Kidney epithelial cell (primary cell): Measurements from ENCODE around the gene AMBRA1. TPM values are rescaled to one million over a fixed set of nuclear protein-coding genes. Genes with fewer than 3 reads are reported as not detected.

Experiments
- DNase-seq: peaks from one replicate; pipeline ENCODE4 v3.0.0-alpha.2; 2010; ENCODE audit warnings: low read depth
- H3K27me3 ChIP-seq: 2 replicates; pipeline ENCODE4 v1.6.0; 2011; ENCODE audit warnings: low read length; ENCODE audit not compliant: control insufficient read depth, insufficient read depth
- H3K36me3 ChIP-seq: 2 replicates; pipeline ENCODE4 v1.5.1; 2011; ENCODE audit warnings: low read length; ENCODE audit not compliant: control insufficient read depth, insufficient read depth
- H3K4me3 ChIP-seq: 2 replicates; pipeline ENCODE4 v1.5.1; 2011; ENCODE audit warnings: low read depth, mild to moderate bottlenecking, control low read depth, low read length
- total RNA-seq: library from RNA; depleted of rRNA; stranded (reverse); fragments of >200 nt; gene quantifications from 2 replicates; pipeline ENCODE4 v1.2.3, GENCODE V29; 2015
- TF ChIP-seq, protein P1 (sequence below): IDR thresholded peaks from 2 replicates; pipeline ENCODE4 v1.5.1; 2011; ENCODE audit warnings: mild to moderate bottlenecking, moderate library complexity, low read length, control low read depth, inconsistent platforms; ENCODE audit not compliant: insufficient read depth, poor library complexity, severe bottlenecking

AMBRA1 gene
- total RNA-seq, 1 donor from 2014 or later = 23.1 TPM

DNA sequence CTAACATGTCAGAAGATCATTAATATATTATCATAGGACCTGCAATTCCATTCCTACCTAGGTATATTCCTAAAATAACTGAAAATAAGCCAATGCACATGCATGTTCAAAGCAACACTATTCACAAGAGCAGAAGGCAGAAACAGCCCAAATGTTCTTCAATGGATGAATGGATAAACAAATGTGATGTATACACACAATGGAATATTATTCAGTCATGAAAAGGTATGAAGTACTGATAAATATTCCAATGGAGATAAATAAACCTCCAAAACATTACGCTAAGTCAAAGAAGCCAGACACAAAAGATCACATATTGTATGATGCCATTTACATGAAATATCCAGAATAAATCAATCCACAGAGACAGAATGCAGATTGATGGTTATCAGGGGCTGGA lies 16.8 kb downstream of the AMBRA1 start:
- Histone ChIP-seq H3K4me3 (no peak overlapping the region), H3K27me3 (no peaks in the 10 kb centered on the region)
- TF ChIP-seq, protein P1, sequence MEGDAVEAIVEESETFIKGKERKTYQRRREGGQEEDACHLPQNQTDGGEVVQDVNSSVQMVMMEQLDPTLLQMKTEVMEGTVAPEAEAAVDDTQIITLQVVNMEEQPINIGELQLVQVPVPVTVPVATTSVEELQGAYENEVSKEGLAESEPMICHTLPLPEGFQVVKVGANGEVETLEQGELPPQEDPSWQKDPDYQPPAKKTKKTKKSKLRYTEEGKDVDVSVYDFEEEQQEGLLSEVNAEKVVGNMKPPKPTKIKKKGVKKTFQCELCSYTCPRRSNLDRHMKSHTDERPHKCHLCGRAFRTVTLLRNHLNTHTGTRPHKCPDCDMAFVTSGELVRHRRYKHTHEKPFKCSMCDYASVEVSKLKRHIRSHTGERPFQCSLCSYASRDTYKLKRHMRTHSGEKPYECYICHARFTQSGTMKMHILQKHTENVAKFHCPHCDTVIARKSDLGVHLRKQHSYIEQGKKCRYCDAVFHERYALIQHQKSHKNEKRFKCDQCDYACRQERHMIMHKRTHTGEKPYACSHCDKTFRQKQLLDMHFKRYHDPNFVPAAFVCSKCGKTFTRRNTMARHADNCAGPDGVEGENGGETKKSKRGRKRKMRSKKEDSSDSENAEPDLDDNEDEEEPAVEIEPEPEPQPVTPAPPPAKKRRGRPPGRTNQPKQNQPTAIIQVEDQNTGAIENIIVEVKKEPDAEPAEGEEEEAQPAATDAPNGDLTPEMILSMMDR = no peak

DNA sequence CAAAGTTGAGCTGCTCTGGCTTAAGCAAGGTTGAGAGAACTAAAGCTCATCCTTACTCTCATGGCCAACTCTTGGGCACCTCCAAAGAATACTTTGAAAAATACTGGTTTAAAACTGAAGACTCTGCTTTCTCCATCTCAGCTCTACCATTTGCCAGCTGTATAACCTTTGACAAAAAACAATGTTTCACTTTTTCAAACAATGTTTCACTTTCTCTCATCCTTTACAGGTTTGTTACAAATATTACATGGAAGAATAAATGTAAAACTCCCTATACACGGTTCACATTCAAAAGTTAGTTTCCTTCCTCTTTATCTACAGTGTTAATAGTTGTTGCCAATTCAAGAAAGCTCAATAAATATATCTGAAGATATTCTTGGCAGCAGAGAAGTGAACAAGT lies 19.2 kb downstream of the AMBRA1 start:
- Histone ChIP-seq H3K4me3 (no peak overlapping the region), H3K36me3 (no peaks in the 10 kb centered on the region), H3K27me3 (no peaks in the 10 kb centered on the region)
- no peak for DNase-seq
- TF ChIP-seq, protein P1 = no peak

More for the DNA sequence above, 16.8 kb downstream of the AMBRA1 start:
- H3K36me3 ChIP-seq = no peaks in the 10 kb centered on the region
- no peak for DNase-seq

DNA sequence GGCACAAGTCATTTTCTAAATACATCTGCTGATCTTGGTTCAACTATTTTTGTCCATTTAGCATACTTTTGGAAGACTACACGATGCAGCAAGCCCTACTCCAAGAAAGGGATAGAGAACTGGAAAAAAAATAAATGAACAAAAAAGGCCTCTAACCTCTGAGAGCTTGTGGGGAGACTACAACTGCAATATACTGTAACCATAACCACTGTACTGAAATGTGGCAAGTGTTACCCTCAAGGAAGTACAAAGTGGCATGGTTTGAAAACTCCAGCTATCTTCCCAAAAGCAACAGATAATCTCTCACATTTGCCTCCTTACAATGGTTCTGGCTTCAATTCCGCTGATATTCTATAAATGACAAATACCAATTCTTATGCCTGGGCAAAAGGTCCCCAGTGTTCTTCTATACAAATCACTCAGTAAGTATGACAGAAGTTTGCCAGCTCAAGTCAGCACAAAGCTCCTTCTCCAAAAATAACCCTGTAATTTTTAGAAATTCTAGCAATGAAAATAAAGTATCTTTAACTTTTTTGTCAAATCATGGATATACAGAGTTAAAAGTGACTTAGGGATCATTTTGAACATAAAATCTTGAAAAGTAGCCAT lies 22.9 kb downstream of the AMBRA1 start:
- TF ChIP-seq, protein P1 = no peak
- Histone ChIP-seq H3K27me3 (no peaks in the 10 kb centered on the region), H3K4me3 (no peak overlapping the region), H3K36me3 (no peaks in the 10 kb centered on the region)
- DNase-seq = no peak

DNA sequence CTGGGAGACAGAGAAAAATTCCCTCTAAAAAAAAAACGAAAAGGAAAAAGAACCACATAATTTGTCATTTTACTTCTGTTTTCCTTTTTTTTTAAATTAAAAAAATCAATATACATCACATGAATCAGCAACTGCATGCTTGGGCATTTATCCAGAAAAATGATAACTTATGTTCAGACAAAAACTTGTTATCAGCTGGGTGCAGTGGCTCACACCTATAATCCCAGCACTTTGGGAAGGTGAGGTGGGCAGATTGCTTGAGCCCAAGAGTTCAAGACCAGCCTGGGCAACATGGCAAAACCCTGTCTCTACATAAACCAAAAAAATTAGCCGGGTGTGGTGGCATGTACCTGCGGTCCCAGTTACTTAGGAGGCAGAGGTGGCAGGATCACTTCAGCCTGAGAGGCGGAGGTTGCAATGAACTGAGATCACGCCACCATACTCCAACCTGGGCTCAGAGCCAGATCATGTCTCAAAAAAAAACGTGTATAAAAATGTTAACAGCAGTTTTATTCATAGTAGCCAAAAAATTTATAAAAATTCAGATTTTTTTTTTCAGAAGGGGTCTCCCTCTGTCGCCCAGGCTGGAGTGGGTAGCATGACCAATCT lies 28.5 kb downstream of the AMBRA1 start:
- Histone ChIP-seq H3K4me3 (no peak overlapping the region), H3K27me3 (no peaks in the 10 kb centered on the region), H3K36me3 (no peaks in the 10 kb centered on the region)
- DNase-seq = no peak
- TF ChIP-seq, protein P1 = no peak

DNA sequence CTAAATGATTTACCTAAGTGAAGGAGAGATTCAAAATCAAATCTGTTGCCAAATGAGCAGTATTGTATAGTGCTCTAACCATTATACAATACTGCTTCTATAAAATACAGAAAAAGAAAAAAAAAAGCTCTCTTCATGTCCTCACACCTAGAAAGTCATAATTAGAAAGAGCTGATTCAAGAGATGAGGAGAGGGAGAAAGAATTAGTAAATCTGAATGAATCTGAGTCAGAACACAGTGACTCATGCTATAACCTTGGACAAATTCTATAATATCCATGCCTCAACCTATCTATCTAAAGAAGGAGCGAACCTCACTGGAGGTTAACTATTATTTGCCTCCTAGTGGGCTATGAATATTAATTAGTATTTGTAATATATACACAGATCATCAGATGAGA lies 29.4 kb downstream of the AMBRA1 start:
- no peak for DNase-seq
- H3K36me3 ChIP-seq = no peaks in the 10 kb centered on the region
- H3K4me3 ChIP-seq = no peak overlapping the region
- TF ChIP-seq, protein P1 = no peak
- no peaks in the 10 kb centered on the region for H3K27me3 ChIP-seq

DNA sequence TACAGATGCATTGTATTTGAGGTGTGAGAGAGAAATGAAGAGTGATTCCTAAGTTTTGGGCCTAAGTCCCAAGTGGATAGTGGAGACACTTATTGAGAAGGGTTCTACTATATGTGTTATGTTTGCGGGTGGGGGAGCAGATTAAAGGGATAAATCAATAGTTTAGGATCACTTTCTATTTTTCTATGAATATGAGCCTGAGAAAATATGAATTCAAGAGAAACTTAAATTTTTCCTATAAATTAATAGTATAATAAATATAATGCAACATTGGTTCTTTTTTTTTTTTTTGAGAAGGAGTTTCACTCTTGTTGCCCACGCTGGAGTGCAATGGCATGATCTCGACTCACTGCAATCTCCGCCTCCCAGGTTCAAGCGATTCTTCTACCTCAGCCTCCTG lies 31.3 kb downstream of the AMBRA1 start:
- Histone ChIP-seq H3K27me3 (no peaks in the 10 kb centered on the region), H3K4me3 (no peak overlapping the region), H3K36me3 (no peaks in the 10 kb centered on the region)
- TF ChIP-seq, protein P1 = no peak
- DNase-seq = no peak
